ENCODE data around the gene HOXC13. TPM values are rescaled to one million over a fixed set of nuclear protein-coding genes. Genes with fewer than 3 reads are reported as not detected.
A peak's percentile ranks its signal among the peaks of the same experiment; 100 is the strongest.

HOXC13 gene
- total RNA-seq, 1 donor: not detected

Small RNA genes within 50 kb of the gene (small RNA-seq; reads per million reads assigned to genes)
- gene AC012531.3 (not detected), gene AC012531.4 (not detected), gene MIR196A2 (4.8 reads per million, percentile 81 among the genes with 10 or more reads in this experiment), gene RF01905 (not detected), gene RF01906 (not detected)

Other genes with a start within 250 kb of the HOXC13 start
- gene CALCOCO1, start 211.4 kb upstream of the HOXC13 start, total RNA-seq: 78.2 and 84.4 TPM in 2 replicates
- not detected in 2 replicates for gene CISTR, start 186.9 kb upstream of the HOXC13 start, total RNA-seq
- gene HOXC12, start 16.1 kb downstream of the HOXC13 start, total RNA-seq: under 0.01 TPM in 2 replicates
- gene HOXC11, start 34.3 kb downstream of the HOXC13 start, total RNA-seq: 0.86 and 2.9 TPM in 2 replicates
- 0.86 and 3.2 TPM in 2 replicates for gene HOTAIR, start 36.1 kb downstream of the HOXC13 start, total RNA-seq
- 0.43 and 5.2 TPM in 2 replicates for gene HOXC10, start 46.3 kb downstream of the HOXC13 start, total RNA-seq
- 0.86 and 7.4 TPM in 2 replicates for gene HOXC9, start 61.3 kb downstream of the HOXC13 start, total RNA-seq
- gene HOXC8, start 70.2 kb downstream of the HOXC13 start, total RNA-seq: 0.86 and 2.6 TPM in 2 replicates
- 1.6 and 1.7 TPM in 2 replicates for gene HOXC6, start 89.6 kb downstream of the HOXC13 start, total RNA-seq
- 0.43 and 1.3 TPM in 2 replicates for gene HOXC5, start 94.2 kb downstream of the HOXC13 start, total RNA-seq
- gene HOXC4, start 115.0 kb downstream of the HOXC13 start, total RNA-seq: under 0.01 and 1.6 TPM in 2 replicates